GM13977 (cell line): ENCODE data around the gene RNU7-1.

ENCODE experiments used
- DNase-seq: peaks from one replicate; pipeline ENCODE4 v3.0.0; 2012; ENCODE audit warnings: low spot score
- CTCF ChIP-seq: IDR thresholded peaks from 2 replicates; pipeline ENCODE4 v1.5.1; 2012; ENCODE audit warnings: mild to moderate bottlenecking, control low read depth; ENCODE audit not compliant: insufficient read depth; ENCODE audit errors: extremely low read depth, missing control alignments
- in situ Hi-C: fragments of 300-500 bp; cut with MboI; formaldehyde crosslinking; loops from one replicate; pipeline ENCODE4 v1.12.0; 2022; ENCODE audit warnings: low sequenced_read_pairs, low pct_unique_long_range_greater_than_20kb, mixed read lengths, inconsistent platforms; ENCODE audit not compliant: unreplicated experiment

RNU7-1 gene

DNA sequence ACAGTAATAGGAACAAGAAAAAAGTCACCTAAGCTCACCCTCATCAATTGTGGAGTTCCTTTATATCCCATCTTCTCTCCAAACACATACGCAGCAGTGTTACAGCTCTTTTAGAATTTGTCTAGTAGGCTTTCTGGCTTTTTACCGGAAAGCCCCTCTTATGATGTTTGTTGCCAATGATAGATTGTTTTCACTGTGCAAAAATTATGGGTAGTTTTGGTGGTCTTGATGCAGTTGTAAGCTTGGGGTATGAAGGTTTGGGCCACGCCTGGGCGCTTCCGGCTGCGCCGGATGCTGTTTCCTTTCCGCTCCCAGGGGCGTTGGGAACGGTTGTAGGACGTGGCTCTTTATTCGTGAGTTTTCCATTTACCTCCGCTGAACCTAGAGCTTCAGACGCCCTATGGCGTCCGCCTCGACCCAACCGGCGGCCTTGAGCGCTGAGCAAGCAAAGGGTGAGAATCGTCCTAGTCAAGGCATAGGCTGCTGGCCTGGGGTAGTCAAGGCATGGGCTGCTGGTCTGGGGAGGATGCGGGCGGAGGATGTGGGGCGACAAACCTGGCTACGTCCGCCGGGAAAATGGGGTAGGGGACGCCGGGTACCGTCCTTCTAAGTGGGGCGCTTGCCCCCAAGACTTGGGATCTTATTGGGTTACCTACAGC is at the start of gene RNU7-1, which contains the start of gene C12orf57:
TSS of gene RNU7-1 (plus strand) at position 95 of the 659 bp plus-strand sequence.
TSS of gene C12orf57 (plus strand) at position 301 of the 659 bp plus-strand sequence. CDS start at position 401, 100 bp downstream.
- in situ Hi-C loops: loop anchor here (25.0 kb wide), 1 partner anchor 168 kb away; the partner anchor contains the start of gene C1RL
- DNase-seq: peak; percentile 79
- TF ChIP-seq CTCF: no peak

DNA sequence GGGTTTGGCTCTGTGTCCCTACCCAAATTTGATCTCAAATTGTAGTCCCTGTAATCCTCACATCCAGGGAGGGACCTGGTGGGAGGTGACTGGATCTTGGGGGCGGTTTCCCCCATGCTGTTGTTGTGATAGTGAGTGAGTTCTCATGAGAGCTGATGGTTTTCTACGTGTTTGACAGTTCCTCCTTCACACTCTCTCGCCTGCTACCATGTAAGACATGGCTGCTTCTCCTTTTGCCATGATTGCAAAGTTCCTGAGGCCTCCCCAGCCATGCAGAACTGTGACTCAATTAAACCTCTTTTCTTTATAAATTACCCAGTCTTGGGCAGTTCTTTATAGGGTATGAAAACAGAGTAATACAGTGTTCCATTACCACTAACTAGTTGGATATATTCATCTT is 49.3 kb upstream of the RNU7-1 start:
- DNase-seq: no peak
- in situ Hi-C loops: no loop called here
- no peak for TF ChIP-seq CTCF

DNA sequence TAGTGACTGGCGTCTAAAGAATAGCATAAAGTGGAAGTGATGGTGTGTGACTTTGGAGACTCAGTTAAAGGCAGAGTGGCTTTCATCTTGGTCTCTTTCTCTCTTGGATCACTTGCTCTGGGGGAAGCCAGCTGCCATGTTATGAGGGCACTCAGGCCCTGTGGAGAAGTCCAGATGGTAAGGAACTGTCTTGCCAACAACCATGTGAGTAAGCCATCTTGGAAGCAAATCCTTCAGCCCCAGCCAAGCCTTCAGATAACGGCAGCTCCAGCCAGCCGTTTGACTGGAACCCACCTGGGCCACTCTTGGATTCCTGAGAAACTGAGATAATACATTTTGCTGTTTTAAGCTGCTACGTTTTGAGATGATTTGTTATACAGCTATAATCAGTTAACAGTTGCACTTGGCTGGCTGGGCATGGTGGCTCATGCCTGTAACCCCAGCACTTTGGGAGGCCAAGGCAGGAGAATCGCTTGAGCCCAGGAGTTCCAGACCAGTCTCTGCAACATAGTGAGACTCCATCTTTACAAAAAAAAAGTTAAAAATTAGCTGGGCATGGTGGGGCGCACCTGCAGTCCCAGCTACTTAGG is 46.7 kb upstream of the RNU7-1 start:
- no peak for DNase-seq
- no peak for TF ChIP-seq CTCF
- in situ Hi-C loops: no loop called here

GRCh38 chr12:6899427-6899826 is 44.2 kb upstream of the RNU7-1 start:
- no peak for TF ChIP-seq CTCF
- no peak for DNase-seq
- in situ Hi-C loops: no loop called here

- in situ Hi-C loops: no loop called here
- DNase-seq: no peak
- no peak for TF ChIP-seq CTCF
Observed at GRCh38 chr12:6899837-6900519, 43.6 kb upstream of the RNU7-1 start.

DNA sequence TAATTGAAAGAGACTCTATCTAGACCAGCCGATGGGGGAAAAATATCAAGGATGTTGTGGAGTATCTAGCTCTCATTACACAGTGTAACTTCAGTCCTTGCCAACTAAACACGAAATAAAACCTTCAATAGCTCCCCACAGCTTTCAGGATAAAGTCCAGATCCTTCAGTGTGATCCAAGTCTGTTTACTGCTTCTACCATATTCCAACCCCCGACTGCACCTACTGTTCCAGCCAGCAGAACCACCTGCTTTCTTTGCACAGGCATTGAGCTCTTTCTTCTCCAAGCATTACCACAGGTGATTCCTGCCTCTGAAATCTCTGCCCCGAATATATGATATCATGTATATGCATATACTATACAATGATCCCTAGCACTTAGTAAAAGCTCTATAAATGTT is 41.2 kb upstream of the RNU7-1 start:
- no peak for TF ChIP-seq CTCF
- in situ Hi-C loops: no loop called here
- DNase-seq: no peak
